Right lobe of liver (tissue), 6 donors: ENCODE results near the gene ALCAM. TPM values are rescaled to one million over a fixed set of nuclear protein-coding genes. Genes with fewer than 3 reads are reported as not detected.

ENCODE experiments used
- ATAC-seq, 4 donors: fragments of 200-7000 bp; cut with Tn5 transposase; one replicate each; pipeline ENCODE4 v1.9.1; 2020; ENCODE audit warnings: mild to moderate bottlenecking in 4 of 4, moderate library complexity in 4 of 4
- DNase-seq, 3 donors: peaks; one replicate each; pipeline ENCODE4 v3.0.0-alpha.2; 2020
- H3K27ac ChIP-seq, 3 donors: fragments of 200-600 bp; one replicate each; pipeline ENCODE4 v1.8.0; 2022
- H3K27me3 ChIP-seq, 2 donors: fragments of 200-600 bp; one replicate each; pipeline ENCODE4 v1.8.0; 2022
- H3K36me3 ChIP-seq, 4 donors: fragments of 200-600 bp; sonication (generic) in 1 of 4; one replicate each; pipeline versions ENCODE4 v1.5.1 to v1.8.0; 2017 to 2022; ENCODE audit warnings: control low read depth in 1 of 4
- H3K4me1 ChIP-seq, 4 donors: fragments of 200-600 bp; sonication (generic) in 1 of 4; one replicate each; pipeline versions ENCODE4 v1.5.1 to v1.8.0; 2017 to 2022; ENCODE audit warnings: control low read depth in 1 of 4
- H3K4me3 ChIP-seq, 3 donors: fragments of 200-600 bp; one replicate each; pipeline ENCODE4 v1.8.0; 2022
- H3K9me3 ChIP-seq, 4 donors: fragments of 200-600 bp; sonication (generic) in 1 of 4; one replicate each; pipeline versions ENCODE4 v1.5.1 to v1.8.0; 2017 to 2022; ENCODE audit warnings: control low read depth in 1 of 4
- POLR2A ChIP-seq: fragments of 450-650 bp; IDR thresholded peaks from one replicate; pipeline ENCODE4 v1.6.1; 2017; ENCODE audit warnings: antibody characterized with exemption, mild to moderate bottlenecking
- WGBS: methylation state at CpG from one replicate; pipeline ENCODE4 v1.1.6; 2018; ENCODE audit warnings: low coverage, low lambda C conversion rate; ENCODE audit not compliant: insufficient coverage; ENCODE audit errors: missing lambda C conversion rate; 5-methylcytosine and 5-hydroxymethylcytosine counted together
- intact Hi-C, 2 donors: fragments of 100-400 bp; cut with DNase I; formaldehyde crosslinking; loops; one replicate each; pipeline versions ENCODE4 v1.11.2 to v1.14.1; 2022
- total RNA-seq, 6 experiments: library from RNA; depleted of rRNA in 2 of 6; stranded (reverse); fragments of >200 nt in 2 of 6; fragmentation: NEBNext Ultra II Directional in 3 of 6; extraction: Animal tissue kit (Norgen Biotek cat#: 25700) in 3 of 6; gene quantifications; one replicate each; pipeline versions ENCODE4 v1.1.0 to v1.2.4, GENCODE V29; 2016 to 2023
- TF ChIP-seq, protein P1 (sequence below), 4 donors: fragments of 200-600 bp in 3 of 4; fragments of 450-650 bp in 1 of 4; IDR thresholded peaks; one replicate each; pipeline versions ENCODE4 v1.5.1 to v1.8.0; 2016 to 2022; ENCODE audit warnings: antibody characterized with exemption in 4 of 4, mild to moderate bottlenecking in 2 of 4
- donor health status: DM: no; HTN: yes; CAD: no.
- donor health status: DM: no; HTN: no; CAD: no.
- donor health status: DM: no; HTN: no; CAD: no.
- donor health status: DM: no; HTN: yes; CAD: no.
- donor health status: DM: no; HTN: yes; CAD: no.

The ALCAM gene
- total RNA-seq, 6 experiments from 2014 or later: 21.9 to 43.4 (median 34.5) TPM

DNA sequence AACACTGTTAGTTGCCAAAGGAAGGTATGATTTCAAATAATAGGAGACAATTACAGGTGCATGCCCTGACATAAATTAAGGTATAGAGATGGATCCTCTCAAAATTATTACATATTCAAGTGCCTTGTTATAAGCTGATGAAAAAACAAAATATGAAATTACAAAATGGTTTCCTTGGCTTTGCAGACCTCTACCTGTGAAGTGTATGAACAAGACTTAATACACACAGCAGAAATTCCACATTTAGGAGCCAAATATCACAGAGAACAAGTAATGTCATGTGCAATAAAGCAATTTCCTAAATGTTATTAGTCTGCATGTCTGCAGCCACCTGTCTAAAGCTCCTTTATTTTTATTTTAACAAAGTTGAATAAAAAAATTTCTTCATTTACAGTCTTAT, 151.5 kb downstream of the ALCAM start:
- Histone ChIP-seq H3K9me3 (no peaks in the 10 kb centered on the region), H3K27ac (no peak overlapping the region), H3K4me1 (no peaks in the 10 kb centered on the region), H3K27me3 (no peaks in the 10 kb centered on the region), H3K36me3 (no peaks in the 10 kb centered on the region), H3K4me3 (no peak overlapping the region)
- TF ChIP-seq, protein P1, sequence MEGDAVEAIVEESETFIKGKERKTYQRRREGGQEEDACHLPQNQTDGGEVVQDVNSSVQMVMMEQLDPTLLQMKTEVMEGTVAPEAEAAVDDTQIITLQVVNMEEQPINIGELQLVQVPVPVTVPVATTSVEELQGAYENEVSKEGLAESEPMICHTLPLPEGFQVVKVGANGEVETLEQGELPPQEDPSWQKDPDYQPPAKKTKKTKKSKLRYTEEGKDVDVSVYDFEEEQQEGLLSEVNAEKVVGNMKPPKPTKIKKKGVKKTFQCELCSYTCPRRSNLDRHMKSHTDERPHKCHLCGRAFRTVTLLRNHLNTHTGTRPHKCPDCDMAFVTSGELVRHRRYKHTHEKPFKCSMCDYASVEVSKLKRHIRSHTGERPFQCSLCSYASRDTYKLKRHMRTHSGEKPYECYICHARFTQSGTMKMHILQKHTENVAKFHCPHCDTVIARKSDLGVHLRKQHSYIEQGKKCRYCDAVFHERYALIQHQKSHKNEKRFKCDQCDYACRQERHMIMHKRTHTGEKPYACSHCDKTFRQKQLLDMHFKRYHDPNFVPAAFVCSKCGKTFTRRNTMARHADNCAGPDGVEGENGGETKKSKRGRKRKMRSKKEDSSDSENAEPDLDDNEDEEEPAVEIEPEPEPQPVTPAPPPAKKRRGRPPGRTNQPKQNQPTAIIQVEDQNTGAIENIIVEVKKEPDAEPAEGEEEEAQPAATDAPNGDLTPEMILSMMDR (IDR thresholded peaks at IDR 0.05): no peak
- TF ChIP-seq POLR2A: no peak
- ATAC-seq: peak in 2 of 4 donors; percentile 44 to 56
- intact Hi-C loops: no loop called here
- no peak for DNase-seq

DNA sequence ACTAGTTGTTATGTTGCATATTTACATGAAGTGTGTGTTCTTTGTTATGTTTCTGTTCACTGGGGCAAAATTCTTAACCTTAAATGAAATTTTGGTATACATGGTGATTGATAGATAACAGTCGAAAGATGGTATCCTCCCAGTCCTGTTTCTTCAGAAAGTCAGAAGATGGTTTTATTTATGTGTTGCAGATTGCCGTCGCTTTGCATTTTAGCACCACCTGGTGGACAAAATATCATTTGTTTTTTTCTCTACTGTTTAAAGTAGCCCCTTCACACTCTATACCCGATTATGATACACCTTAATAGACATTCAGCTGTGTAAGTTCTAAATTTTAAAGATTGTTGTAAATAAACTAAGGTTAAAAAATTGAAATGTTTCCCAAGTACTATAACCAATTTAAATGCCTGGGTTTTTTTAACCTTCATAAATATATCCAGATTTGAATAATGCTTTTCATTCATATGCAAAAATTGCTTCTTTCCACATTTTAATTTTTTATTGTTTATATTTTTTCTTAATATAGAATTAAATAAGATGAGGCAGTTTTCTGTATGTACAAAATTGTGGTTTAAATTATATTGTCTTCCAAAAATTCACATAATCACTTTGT, 152.2 kb downstream of the ALCAM start:
- intact Hi-C loops: no loop called here
- peak; percentile 83 to 93 (median 88) for ATAC-seq
- no peak for DNase-seq
- Histone ChIP-seq H3K27ac (no peak overlapping the region), H3K4me1 (no peaks in the 10 kb centered on the region), H3K27me3 (no peaks in the 10 kb centered on the region), H3K9me3 (no peaks in the 10 kb centered on the region), H3K36me3 (no peaks in the 10 kb centered on the region), H3K4me3 (no peak overlapping the region)
- TF ChIP-seq, protein P1 (IDR thresholded peaks at IDR 0.05): peak; percentile 69 to 76 (median 72)
- no peak for TF ChIP-seq POLR2A
- 0% methylated on average over 4 of the region's 4 CpGs for WGBS

DNA sequence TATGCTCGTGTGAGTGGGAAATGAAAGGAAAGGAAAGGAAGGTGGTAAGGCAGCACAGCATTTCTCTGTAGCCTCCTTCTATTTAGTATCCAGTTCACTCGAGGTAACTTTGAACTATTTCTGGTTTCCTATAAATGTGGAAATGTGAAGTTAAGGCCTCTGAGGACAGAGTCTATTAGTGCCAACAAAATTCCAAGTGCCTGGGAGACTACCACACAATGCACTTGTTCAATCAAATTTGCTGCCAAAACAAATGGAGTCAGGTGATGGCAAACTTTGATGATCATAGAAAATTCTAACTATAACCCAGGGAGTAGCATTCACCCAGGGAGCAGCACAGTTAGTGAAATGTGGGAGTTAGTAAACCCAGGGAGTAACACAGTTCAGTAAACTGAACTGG, 155.1 kb downstream of the ALCAM start:
- DNase-seq: no peak
- no peaks in the 10 kb centered on the region for H3K36me3 ChIP-seq
- intact Hi-C loops: loop anchor here in 1 of 2 donors (10.0 kb wide), 1 partner anchor 157 kb away; the partner anchor contains the start of gene ALCAM
- WGBS: 59% methylated on average over 2 of the region's 2 CpGs
- H3K27me3 ChIP-seq: no peaks in the 10 kb centered on the region
- H3K4me1 ChIP-seq: no peaks in the 10 kb centered on the region
- ATAC-seq: peak in 1 of 4 donors; percentile 28
- H3K4me3 ChIP-seq: no peak overlapping the region
- H3K27ac ChIP-seq: no peak overlapping the region
- H3K9me3 ChIP-seq: no peaks in the 10 kb centered on the region
- TF ChIP-seq, protein P1 (IDR thresholded peaks at IDR 0.05): no peak
- TF ChIP-seq POLR2A: no peak

DNA sequence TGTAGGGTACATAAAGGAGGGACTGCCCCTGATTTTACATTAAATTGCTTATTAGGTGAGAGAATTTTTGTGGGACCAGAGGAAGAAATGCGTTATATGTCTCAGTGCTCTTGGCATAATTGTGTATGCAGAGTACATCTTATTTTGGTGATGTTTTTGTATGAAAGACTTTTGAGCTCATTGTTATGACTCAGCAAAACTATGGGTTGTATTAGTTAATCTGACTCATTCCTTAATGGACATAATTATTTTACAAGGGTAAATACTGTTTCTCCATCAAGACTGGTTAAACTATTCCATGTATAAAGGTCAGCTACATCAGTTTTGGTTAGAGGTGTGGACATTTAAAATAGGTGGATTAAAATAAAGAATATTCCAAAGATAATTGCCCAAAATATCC, 156.8 kb downstream of the ALCAM start:
- no peaks in the 10 kb centered on the region for H3K4me1 ChIP-seq
- H3K4me3 ChIP-seq: no peak overlapping the region
- no peaks in the 10 kb centered on the region for H3K9me3 ChIP-seq
- no peak for TF ChIP-seq POLR2A
- TF ChIP-seq, protein P1 (IDR thresholded peaks at IDR 0.05): no peak
- no peaks in the 10 kb centered on the region for H3K36me3 ChIP-seq
- no peak for ATAC-seq
- WGBS: 100% methylated on average over 1 of the region's 1 CpG
- intact Hi-C loops: loop anchor here in 1 of 2 donors (10.0 kb wide), 1 partner anchor 159 kb away; the partner anchor contains the start of gene ALCAM
- no peak for DNase-seq
- H3K27ac ChIP-seq: no peak overlapping the region
- H3K27me3 ChIP-seq: no peaks in the 10 kb centered on the region
